Heart left ventricle (tissue), 16 donors: ENCODE measurements around the gene CDH11. TPM values are rescaled to one million over a fixed set of nuclear protein-coding genes. Genes with fewer than 3 reads are reported as not detected.

Source experiments
- ATAC-seq, 4 donors: fragments of 200-7000 bp; cut with Tn5 transposase; one replicate each; pipeline ENCODE4 v1.9.1; 2020 to 2022; ENCODE audit warnings: moderate library complexity in 4 of 4, mild to moderate bottlenecking in 3 of 4, moderate number of reproducible peaks in 1 of 4
- DNase-seq, 5 donors: peaks; one replicate each; pipeline ENCODE4 v3.0.0-alpha.2; 2020
- H3K27ac ChIP-seq, 12 donors: fragments of 200-600 bp; sonication (generic) in 4 of 12; one replicate each; pipeline versions ENCODE4 v1.5.0 to v1.8.0; 2016 to 2022; ENCODE audit warnings: mild to moderate bottlenecking in 2 of 12
- H3K27me3 ChIP-seq, 9 donors: fragments of 200-600 bp; sonication (generic) in 2 of 9; one replicate each; pipeline versions ENCODE4 v1.5.1 to v1.8.0; 2016 to 2022; ENCODE audit warnings: mild to moderate bottlenecking in 3 of 9
- H3K36me3 ChIP-seq, 9 donors: fragments of 200-600 bp; sonication (generic) in 2 of 9; one replicate each; pipeline versions ENCODE4 v1.5.0 to v1.8.0; 2018 to 2022; ENCODE audit warnings: mild to moderate bottlenecking in 2 of 9
- H3K4me1 ChIP-seq, 12 donors: fragments of 200-600 bp; sonication (generic) in 4 of 12; one replicate each; pipeline versions ENCODE4 v1.5.0 to v1.8.0; 2016 to 2022; ENCODE audit warnings: mild to moderate bottlenecking in 3 of 12
- H3K4me3 ChIP-seq, 12 donors: fragments of 200-600 bp; sonication (generic) in 4 of 12; one replicate each; pipeline versions ENCODE4 v1.5.0 to v1.8.0; 2017 to 2022; ENCODE audit warnings: mild to moderate bottlenecking in 9 of 12, moderate library complexity in 4 of 12
- H3K9me3 ChIP-seq, 12 donors: fragments of 200-600 bp; sonication (generic) in 4 of 12; one replicate each; pipeline versions ENCODE4 v1.5.0 to v1.8.0; 2016 to 2022; ENCODE audit warnings: mild to moderate bottlenecking in 1 of 12
- POLR2A ChIP-seq, 2 donors: fragments of 450-650 bp; IDR thresholded peaks; one replicate each; pipeline ENCODE4 v1.6.1; 2017; ENCODE audit warnings: antibody characterized with exemption in 2 of 2, mild to moderate bottlenecking in 2 of 2, moderate library complexity in 2 of 2
- WGBS, 4 donors: extraction: QIAGEN DNeasy Blood & Tissue Kit in 2 of 4; methylation state at CpG; one replicate each; pipeline versions ENCODE4 v1.1.5 to v1.1.7; 2013 to 2018; 5-methylcytosine and 5-hydroxymethylcytosine counted together
- intact Hi-C, 10 donors: fragments of 100-400 bp; cut with DNase I; formaldehyde crosslinking; loops; one replicate each; pipeline versions ENCODE4 v1.11.1 to v1.14.2; 2022
- polyA plus RNA-seq, 2 donors: library from polyadenylated mRNA; stranded (reverse); fragments of 200-250 nt; gene quantifications; one replicate each; pipeline ENCODE4 v1.2.3, GENCODE V29; 2013
- total RNA-seq, 9 donors: library from RNA; depleted of rRNA in 2 of 9; stranded (reverse); fragments of >200 nt in 2 of 9; fragmentation: NEBNext Ultra II Directional in 3 of 9; extraction: Animal tissue kit (Norgen Biotek cat#: 25700) in 3 of 9; gene quantifications; one replicate each; pipeline versions ENCODE4 v1.1.0 to v1.2.4, GENCODE V29; 2016 to 2023
- TF ChIP-seq, protein P1 (sequence below), 12 donors: fragments of 200-600 bp; sonication (generic) in 4 of 12; IDR thresholded peaks; one replicate each; pipeline versions ENCODE4 v1.5.0 to v1.8.0; 2018 to 2022; ENCODE audit warnings: antibody characterized with exemption in 12 of 12, mild to moderate bottlenecking in 5 of 12
- donor health status: ischemic (EF 13 %, LVEDD 7.1; RV severe dilation, severe dysfunction).
- donor health status: healthy with polysubstance abuse.
- donor health status: DM: no; HTN: yes; CAD: no.
- donor health status: DM: no; HTN: no; CAD: no.
- donor health status: ischemic (EF 25% LVEDD 6.9; RV normal size, moderate dysfunction).
- donor health status: ischemic (EF 25% LVEDD 5.7; RV mildly dilated, moderate dysfunction).
- donor health status: healthy.
- donor health status: DM: yes; HTN: yes; CAD: no.
- donor health status: ischemic (EF 35%, LVEDD 5.7; RV mildly dilated, moderate dysfunction).
- donor health status: nonischemic (EF 11% LVEDD 7.7; RV severe dilation, severe dysfunction).
- donor health status: DM: yes; HTN: yes; CAD: no.
- donor health status: PGD.
- donor health status: ischemic (EF 29% LVEDD 5.4; RV normal size, mild dysfunction).
- donor health status: nonischemic (EF 23%, LVEDD 6.1; RV moderate dilation, normal function).

CDH11 gene
- total and polyA plus RNA-seq, 11 donors = 1.4 to 37.1 (median 7.4) TPM

DNA sequence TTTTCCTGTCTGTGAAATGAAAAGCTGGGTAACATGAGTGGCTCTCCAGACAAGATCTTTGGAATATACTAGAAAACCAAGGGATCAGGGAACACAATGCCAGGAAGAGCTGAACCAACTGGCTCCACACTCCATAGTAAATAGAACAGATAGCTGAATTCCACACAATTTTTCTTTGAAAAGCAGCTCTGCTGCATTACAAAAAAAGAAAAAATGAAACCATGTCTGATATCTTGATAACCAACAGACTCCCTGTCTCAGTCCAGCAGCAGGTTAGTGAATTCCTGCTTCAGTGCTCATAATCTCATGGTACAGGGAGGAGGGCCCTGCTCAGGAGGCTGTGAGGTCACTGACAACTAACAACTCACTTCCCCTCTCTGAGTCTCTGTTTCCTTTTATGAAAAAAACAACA is 97.1 kb downstream of the CDH11 start:
- Histone ChIP-seq H3K27me3 (no peaks in the 10 kb centered on the region), H3K9me3 (no peaks in the 10 kb centered on the region), H3K4me1 (peaks cover 0 to 17% (median 0%) of the 10 kb centered on the region in 12 donors), H3K27ac (no peak overlapping the region), H3K4me3 (no peak overlapping the region), H3K36me3 (no peaks in the 10 kb centered on the region)
- ATAC-seq = peak in 2 of 4 donors; percentile 58 to 61
- DNase-seq = no peak
- no peak for TF ChIP-seq POLR2A (IDR thresholded peaks at IDR 0.05)
- TF ChIP-seq, protein P1, sequence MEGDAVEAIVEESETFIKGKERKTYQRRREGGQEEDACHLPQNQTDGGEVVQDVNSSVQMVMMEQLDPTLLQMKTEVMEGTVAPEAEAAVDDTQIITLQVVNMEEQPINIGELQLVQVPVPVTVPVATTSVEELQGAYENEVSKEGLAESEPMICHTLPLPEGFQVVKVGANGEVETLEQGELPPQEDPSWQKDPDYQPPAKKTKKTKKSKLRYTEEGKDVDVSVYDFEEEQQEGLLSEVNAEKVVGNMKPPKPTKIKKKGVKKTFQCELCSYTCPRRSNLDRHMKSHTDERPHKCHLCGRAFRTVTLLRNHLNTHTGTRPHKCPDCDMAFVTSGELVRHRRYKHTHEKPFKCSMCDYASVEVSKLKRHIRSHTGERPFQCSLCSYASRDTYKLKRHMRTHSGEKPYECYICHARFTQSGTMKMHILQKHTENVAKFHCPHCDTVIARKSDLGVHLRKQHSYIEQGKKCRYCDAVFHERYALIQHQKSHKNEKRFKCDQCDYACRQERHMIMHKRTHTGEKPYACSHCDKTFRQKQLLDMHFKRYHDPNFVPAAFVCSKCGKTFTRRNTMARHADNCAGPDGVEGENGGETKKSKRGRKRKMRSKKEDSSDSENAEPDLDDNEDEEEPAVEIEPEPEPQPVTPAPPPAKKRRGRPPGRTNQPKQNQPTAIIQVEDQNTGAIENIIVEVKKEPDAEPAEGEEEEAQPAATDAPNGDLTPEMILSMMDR (IDR thresholded peaks at IDR 0.05) = no peak
- intact Hi-C loops = no loop called here

DNA sequence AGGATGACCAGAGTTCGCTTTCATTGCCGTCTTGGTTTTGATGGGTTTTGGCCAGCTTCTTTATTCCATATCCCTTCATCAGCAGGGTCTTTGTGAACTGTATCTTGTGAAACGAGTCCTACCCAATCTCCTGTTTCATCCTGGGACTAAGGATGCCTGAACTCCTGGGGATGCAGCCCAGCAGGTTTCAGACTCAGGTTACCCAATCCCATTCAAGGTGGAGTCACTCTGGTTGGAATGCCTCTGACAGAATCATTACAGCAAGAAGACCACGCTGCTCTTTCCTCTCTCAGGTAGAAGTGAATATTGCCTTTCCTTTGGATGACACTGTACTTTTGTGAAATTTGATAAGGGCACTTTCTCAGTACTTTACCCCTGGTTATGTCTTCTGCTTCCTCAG is 98.1 kb downstream of the CDH11 start:
- H3K27me3 ChIP-seq = no peaks in the 10 kb centered on the region
- no peaks in the 10 kb centered on the region for H3K36me3 ChIP-seq
- TF ChIP-seq, protein P1 (IDR thresholded peaks at IDR 0.05) = no peak
- H3K4me1 ChIP-seq = peaks cover 0 to 7% (median 0%) of the 10 kb centered on the region in 12 donors
- 86 to 95% (median 90%) methylated on average over 4 of the region's 4 CpGs for WGBS, 4 donors
- no peaks in the 10 kb centered on the region for H3K9me3 ChIP-seq
- no peak overlapping the region for H3K4me3 ChIP-seq
- no peak overlapping the region for H3K27ac ChIP-seq
- intact Hi-C loops = no loop called here
- DNase-seq (no peak), ATAC-seq (no peak)

DNA sequence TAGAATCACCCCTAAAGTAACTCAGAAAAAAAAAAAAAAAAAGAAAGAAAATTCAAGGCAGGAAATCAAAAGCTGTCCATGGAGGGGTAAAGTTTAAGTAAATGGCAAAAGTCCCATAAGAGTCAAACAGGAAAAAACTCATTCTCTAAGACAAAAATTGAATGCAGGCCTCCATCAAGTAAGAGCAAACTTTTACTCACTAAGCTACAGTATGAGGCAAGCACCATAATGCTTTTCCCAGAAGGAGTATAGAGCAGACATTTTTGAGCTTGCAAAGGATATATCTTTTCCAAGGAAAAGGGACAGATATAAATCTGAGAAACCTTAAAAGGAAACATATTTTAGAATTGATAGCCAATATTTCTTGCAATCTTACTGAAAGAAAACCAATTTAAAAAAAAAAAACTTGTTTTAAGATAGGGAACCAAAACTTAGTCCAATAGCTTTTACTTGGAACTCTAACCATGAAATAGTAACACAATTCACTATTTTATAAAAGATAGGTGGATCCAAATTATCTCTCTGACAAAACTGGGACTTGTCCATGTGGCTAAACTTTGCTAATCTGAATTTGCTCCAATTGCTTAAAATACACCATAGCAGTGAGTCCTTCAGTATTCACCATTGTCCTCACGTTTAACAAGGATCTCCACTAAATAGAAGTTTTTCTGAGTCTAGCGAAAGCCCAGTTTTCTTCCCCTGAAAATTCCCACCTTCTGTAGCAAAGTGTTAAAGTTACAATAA is 99.8 kb downstream of the CDH11 start:
- Histone ChIP-seq H3K36me3 (no peaks in the 10 kb centered on the region), H3K27ac (no peak overlapping the region), H3K9me3 (peaks cover 0 to 4% (median 0%) of the 10 kb centered on the region in 12 donors), H3K4me3 (no peak overlapping the region), H3K27me3 (no peaks in the 10 kb centered on the region), H3K4me1 (peaks cover 0 to 7% (median 0%) of the 10 kb centered on the region in 12 donors)
- 81 to 90% (median 85%) methylated on average over 2 of the region's 2 CpGs for WGBS, 4 donors
- DNase-seq (no peak), ATAC-seq (no peak)
- TF ChIP-seq, protein P1 (IDR thresholded peaks at IDR 0.05) = no peak
- TF ChIP-seq POLR2A (IDR thresholded peaks at IDR 0.05) = no peak
- intact Hi-C loops = no loop called here

DNA sequence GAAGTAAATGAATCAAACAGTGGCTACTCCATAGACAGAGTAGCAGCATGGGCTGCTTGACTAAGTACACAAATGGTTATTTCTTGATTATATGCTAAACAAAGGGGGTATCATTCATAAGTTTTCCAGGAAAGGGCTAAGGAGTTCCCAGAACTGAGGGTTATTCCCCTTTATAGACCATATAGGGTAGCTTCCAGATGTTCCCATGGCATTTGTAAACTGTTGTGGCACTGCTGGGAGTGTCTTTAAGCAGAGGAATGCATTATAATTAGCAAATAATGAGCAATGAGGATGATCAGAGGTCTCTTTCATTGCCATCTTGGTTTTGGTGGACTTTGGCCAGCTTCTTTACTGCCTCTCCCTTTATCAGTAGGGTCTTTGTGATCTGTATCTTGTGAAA is 105.1 kb downstream of the CDH11 start:
- Histone ChIP-seq H3K9me3 (peaks cover 0 to 4% (median 0%) of the 10 kb centered on the region in 12 donors), H3K27me3 (no peaks in the 10 kb centered on the region), H3K27ac (no peak overlapping the region), H3K36me3 (no peaks in the 10 kb centered on the region), H3K4me3 (no peak overlapping the region), H3K4me1 (no peaks in the 10 kb centered on the region)
- ATAC-seq = no peak
- DNase-seq = no peak
- intact Hi-C loops = no loop called here
- TF ChIP-seq, protein P1 (IDR thresholded peaks at IDR 0.05) = no peak
- no peak for TF ChIP-seq POLR2A (IDR thresholded peaks at IDR 0.05)
